Stimulated activated CD4-positive, alpha-beta T cell treated with anti-CD3 and anti-CD28 coated beads, Interleukin-4, amount 100 ng/mL, for 48 hours (primary cell): ENCODE data around the gene RAD23B.
"Not testable (repeated sequence)": the region's sequence is repeated elsewhere in the genome, so short reads cannot be mapped to it uniquely, and the experiment has no call there.

Experiments
- DNase-seq, 2 donors: peaks; one replicate each; pipeline ENCODE4 v3.0.0-alpha.2; 2020; ENCODE audit warnings: low read depth in 2 of 2

RAD23B gene

DNA sequence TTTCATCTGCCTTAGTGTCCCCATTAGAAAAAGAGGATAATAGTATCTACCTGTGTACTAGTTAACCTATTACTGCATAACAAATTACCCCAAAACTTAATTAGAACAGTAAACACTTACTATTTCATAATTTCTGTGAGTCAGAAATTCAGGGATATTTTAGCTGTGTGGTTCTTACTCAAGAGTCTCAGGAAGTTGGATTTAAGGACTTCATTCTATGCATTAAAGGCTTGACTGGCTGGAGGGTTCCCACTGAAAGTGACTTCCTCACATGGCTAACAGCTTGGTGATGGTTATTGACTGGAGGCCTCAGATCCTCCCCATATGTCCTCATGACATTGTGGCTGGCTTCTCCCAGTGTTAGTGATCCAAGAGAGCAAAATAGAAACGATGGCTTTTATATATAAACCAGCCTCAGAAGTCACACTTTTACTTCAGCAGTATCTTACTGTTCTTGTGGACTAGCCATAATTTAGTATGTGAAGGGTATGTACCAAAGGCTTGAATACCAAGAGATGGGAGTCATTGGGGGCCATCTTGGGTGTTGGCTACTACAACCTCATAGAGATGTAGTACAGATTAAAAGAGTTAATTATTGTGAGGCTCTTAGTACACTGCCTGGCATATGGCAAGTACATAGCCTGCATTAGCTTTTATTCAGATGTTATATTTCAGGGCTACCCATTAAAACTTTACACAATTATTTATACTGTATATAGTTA, 9.9 kb downstream of the RAD23B start:
- no peak for DNase-seq

DNA sequence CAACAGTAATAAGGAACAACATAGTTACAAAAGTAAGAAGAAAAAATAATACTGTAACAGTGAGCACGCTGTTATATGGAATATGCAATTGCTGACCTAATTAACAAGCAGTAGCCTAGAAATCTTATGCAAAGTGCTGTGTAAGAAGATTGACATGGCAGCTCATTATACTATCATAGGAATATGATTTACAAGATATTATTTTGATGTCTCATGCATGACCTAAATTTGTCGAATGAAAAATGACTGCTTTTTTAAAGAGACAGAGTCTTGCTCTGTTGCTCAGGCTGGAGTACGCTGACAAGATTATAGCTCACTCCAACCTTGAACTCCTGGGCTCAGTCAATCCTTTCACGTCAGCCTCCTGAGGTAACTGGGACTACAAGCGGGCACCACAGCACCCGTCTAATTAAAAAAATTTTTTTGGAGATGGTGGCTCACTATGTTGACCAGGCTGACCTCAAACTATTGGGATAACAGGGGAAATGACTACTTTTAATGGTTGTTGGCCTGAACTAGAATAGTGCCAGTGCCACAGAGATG, 10.5 kb downstream of the RAD23B start:
- no peak for DNase-seq

DNA sequence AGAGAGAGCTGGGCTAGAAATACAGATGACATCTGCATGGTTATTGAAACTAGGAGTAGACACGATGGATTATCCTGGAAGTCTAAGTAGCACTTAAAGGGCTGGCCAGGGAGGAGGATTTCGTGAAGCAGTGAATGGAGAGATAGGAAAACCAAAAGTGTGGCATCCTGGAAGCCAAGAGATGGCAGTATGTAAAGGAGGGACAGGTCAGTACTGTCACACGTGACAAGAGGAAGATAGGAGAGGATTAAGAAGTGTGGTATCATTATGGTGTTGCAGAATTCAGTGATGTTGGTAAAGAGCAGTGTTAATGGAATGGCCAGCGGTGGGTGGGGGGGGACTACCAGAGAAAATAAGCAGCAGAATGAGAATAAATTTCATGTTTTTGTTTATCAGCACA, 11.7 kb downstream of the RAD23B start:
- no peak for DNase-seq

DNA sequence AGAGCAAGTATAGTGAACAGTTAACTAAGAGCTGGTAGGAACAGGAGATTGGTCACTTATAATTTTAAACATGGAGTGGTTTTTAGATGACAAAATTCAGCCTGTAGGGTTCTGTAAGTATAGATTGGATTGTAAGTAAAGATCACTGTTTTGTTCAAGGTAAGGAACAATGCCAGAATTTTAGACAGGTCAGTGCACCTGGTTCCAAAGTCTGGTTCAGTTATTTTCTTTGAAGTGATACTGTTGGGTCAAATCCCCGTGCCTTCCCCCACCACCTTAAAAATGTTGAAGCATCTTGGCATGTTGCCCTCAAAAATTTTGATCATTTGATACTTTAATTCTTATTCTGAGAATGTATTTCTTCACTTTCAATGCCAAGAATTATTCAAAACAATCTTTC, 12.9 kb downstream of the RAD23B start:
- DNase-seq = no peak

DNA sequence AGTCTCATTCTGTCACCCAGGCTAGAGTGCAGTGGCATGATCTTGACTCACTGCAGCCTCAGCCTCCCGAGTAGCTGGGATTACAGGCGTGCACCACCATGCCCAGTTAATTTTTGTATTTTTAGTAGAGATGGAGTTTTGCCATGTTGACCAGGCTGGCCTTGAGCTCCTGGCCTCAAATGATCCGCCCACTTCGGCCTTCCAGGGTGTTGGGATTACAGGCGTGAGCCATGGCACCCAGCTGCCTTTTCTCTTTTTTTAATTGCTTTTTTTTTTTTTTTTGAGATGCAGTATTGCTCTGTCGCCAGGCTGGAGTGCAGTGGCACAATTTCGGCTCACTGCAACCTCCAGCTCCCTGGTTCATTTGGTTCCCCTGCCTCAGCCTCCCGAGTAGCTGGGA, 13.5 kb downstream of the RAD23B start:
- not testable (repeated sequence) for DNase-seq

DNA sequence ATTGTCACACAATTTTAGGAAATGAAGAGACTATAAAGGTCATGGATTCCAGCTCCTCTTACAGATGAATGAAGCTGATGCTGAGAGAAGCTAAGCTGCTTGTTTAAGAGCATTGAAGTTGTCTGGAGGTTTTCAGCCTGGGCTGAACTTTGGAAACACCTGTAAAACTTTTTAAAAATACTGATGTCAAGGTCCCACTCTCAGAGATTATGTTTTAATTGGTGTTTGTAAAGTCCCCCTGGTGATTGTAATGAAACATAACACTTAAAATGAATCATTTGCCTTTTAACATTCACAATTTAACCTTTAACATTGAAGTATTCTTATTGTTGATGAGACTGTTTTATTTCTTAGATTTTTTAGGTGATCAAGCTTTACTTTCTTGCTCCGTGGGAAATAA, 16.4 kb downstream of the RAD23B start:
- no peak for DNase-seq

DNA sequence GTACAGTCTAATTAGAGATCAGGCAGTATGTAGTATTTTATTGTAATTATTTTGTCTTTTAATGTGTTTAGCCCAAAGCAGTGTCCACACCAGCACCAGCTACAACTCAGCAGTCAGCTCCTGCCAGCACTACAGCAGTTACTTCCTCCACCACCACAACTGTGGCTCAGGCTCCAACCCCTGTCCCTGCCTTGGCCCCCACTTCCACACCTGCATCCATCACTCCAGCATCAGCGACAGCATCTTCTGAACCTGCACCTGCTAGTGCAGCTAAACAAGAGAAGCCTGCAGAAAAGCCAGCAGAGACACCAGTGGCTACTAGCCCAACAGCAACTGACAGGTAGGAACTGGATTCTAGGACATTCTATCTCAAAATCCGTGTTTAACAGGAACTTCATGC, 23.2 kb downstream of the RAD23B start:
- DNase-seq = no peak

DNA sequence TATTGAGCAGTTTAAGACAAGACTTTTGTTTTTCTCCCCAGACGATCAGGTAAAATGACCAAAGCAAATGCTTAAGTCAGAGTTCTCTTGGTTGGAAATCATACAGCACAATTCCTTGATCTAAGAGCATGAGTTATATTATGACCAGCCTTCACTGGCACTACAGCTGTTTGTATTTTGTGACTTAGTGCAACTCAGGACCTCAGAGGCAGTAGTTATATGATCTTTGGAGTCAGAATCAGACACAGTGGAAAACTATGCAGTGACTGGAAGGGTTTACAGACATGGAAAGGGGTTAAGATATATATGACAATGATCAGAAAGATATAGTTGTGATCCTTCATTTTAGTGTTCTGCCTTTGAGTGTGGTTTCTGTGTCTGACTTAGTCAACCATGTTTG, 24.3 kb downstream of the RAD23B start:
- no peak for DNase-seq

DNA sequence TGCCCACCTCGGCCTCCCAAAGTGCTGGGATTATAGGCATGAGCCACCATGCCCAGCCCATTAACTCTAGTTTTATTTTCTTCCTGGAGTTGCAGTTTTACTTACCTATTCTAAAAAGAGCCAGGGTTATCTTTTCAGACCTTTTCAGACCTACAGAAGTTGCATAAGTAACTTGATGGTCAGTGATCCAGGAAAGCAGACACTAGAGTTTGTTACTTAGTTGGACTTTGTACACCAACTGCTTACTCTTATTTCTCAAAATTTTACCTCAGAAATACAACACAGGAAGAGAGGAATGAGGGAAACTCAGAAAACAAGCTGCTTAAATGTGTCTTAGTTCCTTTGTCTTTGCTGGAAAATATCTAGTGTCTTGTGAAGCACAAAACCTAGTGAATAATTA, 25.4 kb downstream of the RAD23B start:
- DNase-seq = no peak

DNA sequence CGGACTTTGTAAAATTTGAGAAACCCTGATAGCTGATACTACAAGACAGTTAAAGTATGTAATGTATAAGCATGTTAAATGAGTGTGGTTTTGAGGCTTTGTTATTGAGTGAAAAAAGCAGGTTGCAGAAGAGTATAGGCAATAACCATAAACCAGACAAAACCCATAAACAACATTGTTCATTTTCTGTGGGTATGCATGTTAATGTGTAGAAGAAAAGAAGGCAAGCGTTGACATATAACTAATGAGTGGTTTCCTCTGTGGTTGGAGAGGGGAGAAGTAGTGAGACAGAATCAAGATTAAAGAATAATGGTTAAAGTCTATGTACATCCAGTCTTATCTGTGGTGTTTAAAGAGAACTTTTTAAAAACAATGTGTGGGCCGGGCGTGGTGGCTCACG, 26.2 kb downstream of the RAD23B start:
- no peak for DNase-seq

DNA sequence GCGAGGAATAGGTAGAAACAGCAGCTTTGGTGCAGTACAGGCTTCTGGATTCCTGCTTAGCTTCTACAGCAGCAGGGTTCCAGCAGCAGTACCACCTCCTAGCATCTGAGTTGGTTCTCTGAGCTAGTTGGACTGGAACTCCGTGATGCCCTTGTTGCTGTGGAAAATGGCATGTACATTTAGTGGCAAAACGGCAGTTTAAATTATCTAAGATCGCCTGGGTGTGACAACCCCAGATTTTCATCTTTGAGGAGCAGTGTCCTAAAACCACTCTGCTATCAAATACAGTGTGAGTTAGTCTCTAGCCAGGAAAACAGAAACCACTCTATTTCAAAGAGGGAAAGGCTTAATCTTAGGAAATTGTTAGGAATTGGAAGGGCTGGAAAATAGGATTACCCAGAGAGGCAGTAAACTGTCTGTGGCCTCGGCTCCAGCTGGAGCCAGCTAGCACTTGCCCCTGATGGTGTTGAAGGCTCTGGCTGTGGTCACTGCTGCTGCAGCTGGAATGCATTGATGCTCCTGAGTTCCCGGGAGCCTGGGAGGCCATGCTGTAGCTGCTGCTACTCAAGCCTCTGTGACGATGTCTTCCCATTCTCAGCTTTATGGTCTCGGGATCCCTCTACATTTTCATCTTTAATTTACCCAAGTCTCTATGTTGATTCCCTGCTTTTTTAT, 29.4 kb downstream of the RAD23B start:
- DNase-seq = no peak

DNA sequence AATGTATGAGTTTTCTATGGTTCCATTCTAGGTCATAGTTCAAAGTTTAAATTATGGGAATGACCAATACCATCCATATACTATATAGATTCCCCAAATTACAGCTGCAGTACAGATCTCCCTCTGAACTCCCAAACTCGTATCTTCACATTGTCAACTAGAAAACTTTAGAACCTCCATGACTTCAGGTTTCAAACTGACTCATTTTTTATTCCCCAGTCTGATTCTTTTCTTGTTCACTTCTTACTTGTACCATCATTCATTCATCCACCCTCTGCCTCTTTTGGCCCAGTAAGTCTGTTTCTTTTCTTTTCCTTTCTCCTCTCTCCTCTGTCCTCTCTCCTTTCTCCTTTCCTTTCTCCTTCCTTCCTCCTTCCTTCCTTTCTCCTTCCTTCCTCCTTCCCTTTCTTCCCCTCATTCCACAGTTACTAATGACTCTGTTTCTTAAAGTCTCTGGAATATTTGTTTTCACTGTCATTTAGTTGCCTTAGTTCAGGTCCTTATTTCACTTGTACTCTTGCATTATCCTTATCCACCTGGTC, 30.5 kb downstream of the RAD23B start:
- DNase-seq = no peak

DNA sequence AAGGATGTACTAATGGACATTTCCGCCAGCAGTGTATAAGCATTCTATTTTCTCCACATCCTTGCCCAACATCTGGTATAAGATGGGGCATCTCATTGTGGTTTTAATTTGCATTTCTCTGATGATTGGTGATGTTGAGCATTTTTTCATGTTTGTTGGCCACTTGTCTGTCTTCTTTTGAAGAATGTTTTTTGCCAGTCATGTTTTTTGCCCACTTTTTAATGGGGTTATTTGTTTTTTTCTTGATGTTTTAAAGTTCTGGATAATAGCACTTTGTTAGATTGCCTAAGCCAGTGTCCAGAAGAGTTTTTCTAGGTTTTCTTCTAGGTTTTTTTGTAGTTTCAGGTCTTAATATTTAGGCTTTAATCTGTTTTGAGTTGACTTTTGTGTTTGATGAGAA, 31.7 kb downstream of the RAD23B start:
- no peak for DNase-seq

DNA sequence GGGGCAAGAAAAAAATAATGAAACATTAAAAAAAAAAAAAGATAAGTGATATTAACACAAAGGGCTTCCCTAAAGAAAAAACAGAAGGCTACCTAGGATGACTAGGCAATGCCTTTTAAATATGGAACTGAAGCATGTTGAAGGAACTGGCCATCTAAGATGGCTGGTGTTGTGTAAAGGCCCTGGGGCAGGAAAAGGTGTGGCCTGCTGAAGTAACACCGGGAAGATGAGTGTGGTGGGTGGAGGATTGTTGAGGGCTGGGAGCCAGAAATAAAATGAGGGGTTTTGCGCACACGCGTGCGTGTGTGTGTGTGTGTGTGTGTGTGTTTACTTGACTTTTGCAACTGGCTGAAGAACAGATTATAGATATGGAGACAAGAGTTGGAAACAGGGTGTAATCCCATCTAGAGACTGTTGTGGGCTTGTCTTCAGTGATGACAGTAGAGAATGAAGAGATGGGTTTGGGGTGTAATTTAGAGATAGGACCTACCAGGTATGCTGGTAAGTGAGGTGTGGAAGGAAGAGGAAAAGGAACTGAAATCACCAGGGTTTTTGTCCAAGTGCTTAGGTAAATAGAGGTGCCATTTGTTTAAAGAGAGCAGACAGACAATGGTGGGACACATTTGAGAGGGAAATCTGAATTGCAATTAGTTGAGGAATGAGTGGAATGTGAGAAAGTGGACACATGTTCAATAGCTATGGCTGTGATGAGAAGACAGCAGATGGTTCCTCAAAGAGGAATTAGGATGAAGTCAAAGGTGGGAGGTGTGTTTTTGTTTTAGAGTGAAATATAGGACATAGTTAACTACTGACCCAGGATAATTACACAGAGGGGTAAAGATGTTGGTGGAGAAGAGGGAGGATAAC, 33.9 kb downstream of the RAD23B start:
- no peak for DNase-seq

DNA sequence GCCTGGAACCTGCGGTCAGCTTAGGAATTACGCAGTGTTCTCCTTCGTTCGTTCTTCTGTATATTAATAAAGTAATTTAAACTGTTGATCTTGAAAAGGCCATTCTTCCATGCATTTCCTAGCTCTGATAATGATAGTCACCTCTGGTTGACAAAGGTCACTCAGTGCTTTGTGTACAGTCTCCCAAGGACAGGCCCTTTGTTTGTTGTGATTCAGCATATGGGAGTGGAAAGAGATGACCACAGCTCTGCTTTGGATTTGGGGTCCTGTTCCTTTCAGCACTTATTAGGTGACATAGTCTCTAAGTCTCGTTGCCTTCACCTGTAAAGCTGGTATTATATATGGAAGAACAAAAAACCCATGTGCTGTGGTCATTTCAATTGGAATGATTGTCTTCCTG, 39.6 kb downstream of the RAD23B start:
- no peak for DNase-seq

DNA sequence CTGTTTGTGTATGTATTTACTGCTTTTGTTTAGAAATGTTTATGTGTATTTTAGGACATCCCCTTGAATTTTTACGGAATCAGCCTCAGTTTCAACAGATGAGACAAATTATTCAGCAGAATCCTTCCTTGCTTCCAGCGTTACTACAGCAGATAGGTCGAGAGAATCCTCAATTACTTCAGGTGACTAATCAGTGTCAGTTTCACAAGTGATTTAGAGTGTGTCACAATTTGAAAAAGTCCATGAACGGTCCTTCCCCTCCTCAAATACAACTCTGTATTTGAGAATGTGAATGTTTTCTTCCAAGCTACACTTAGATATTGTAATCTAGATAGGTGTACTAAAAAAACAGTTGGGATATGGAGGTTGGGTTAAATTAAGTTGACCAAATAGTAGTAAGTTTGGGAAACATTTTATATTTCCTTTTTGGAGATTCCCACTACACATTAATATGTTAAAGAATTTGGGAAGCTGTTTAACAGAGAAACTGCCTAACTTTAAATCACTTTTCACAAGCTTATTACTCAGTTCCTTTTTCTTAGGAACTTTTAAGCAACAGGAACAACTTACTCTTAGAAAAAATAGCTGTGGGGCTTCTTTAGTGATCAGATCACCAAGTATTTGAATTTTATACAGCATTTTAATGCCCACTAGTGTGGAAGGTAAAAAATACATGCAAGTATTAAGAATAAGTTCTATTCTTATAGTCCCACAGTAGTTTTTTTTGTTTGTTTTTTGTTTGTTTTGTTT, 40.9 kb downstream of the RAD23B start:
- DNase-seq = no peak

DNA sequence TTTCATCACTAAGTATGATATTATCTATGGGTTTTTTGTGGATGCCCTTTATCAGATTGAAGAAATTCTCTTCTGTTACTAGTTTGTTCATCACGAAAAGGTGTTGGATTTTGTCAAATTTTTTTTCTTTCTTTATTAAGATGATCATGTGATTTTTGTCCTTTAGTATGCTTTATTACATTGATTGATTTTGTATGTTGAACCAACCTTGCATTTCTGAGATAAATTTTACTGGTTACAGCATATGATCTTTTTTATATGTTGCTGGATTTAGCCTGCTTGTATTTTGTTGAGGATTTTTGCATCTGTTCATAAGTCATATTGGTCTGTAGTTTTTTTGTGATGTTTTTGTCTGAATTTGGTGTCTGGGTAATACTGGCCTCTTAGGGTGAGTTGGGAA, 42.8 kb downstream of the RAD23B start:
- DNase-seq = no peak

DNA sequence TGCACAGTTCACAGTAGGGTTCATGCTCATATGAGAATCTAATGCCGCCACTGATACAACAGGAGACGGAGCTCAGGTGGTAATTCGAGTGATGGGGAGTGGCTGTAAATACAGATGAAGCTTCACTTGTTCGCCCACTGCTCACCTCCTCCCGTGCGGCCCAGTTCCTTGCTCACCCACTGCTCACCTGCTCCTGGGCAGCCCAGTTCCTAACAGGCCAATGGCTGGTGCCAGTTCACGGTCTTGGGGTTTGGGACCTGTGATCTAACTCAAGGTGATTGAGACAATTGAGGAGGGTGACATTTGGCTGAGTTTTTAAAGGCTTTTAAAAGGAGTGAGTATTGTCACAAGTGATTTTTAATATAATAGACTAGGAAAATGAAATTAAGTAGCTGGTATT, 45.4 kb downstream of the RAD23B start:
- DNase-seq = no peak

DNA sequence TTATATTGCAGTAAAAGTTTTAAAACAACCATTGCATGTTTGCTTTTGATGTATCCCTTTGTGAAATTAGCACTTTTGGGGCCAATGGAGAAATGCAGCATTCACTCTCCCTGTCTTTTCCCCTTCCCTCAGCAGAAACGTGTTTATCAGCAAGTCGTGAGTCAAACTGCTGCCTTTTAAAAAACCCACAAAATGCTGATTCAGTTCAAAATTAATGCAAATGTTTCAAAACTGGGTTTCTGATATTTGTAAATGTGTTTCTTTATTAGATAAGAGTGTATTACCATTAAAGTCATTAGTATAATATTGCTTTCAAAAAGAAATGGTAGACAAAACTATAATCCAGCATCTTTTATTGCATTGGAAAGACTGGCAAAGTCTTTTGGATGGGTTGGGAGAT, 47.3 kb downstream of the RAD23B start:
- DNase-seq = no peak

DNA sequence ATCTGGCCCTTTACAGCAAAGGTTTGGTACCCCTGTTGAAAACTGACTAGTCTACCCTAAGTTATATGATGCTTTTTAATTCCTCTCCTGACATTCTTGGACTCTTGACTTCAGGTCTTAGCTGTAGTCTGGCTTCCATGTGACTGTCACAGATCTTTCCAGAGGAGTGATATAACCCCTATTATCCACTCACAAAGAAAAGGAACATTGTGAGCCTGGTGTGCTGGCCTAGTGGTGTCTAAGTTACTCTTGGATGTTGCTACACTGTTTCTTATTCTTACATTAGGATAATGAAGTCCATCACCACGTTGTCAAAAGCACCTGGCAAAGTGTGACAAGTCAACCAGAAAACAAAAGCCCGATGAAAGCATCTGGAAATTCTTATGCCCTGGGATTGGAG, 49.8 kb downstream of the RAD23B start:
- DNase-seq = no peak

DNA sequence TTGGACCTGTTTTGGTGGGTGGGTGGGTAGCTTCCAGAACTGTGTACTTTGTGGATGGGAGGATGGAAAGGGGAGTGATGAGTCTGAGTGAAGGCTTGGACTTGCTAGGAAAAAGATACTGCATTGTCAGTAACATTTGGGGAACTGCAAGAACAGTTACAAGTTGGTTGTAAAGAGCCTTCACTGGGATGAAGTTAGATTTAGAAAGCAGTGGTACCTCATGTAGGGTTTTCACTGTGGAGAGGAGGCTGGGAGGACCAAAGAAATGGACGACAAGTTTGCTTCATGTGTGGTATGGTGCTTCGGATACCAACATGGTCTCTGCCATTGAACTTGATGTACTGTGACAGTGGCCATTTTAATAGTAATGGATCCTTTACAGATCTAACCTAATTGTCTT, 50.3 kb downstream of the RAD23B start:
- no peak for DNase-seq
